HepG2 (cell line): Measurements from ENCODE around the gene EVA1A. TPM values are rescaled to one million over a fixed set of nuclear protein-coding genes. Genes with fewer than 3 reads are reported as not detected.

Experiments used
- ASH2L ChIP-seq: fragments of 300-600, 200-600 bp; sonication (generic); IDR thresholded peaks from 2 replicates; pipeline ENCODE4 v1.7.0; 2017; ENCODE audit warnings: low read depth, mild to moderate bottlenecking, moderate library complexity, mixed read lengths, low read length; ENCODE audit not compliant: insufficient read length
- BRCA1 ChIP-seq: sonication (generic); formaldehyde crosslinking; IDR thresholded peaks from 2 replicates; pipeline ENCODE4 v1.4.0; 2020; ENCODE audit warnings: missing genetic modification reagents
- BRD4 ChIP-seq: sonication (generic); formaldehyde crosslinking; IDR thresholded peaks from 2 replicates; pipeline ENCODE4 v1.4.0; 2020; ENCODE audit warnings: missing genetic modification reagents
- ESRRA ChIP-seq: sonication (generic); formaldehyde crosslinking; IDR thresholded peaks from 2 replicates; pipeline ENCODE4 v1.5.1; 2020; ENCODE audit warnings: mild to moderate bottlenecking, low read depth, missing genetic modification reagents
- FOXK2 ChIP-seq: fragments of 450-650 bp; IDR thresholded peaks from 2 replicates; pipeline ENCODE4 v1.6.1; 2016
- GRHL1 ChIP-seq: sonication (generic); formaldehyde crosslinking; conservative IDR thresholded peaks from 2 replicates; pipeline ENCODE4 v1.8.0; 2022; ENCODE audit warnings: missing genetic modification reagents
- KLF16 ChIP-seq, 2 experiments: sonication (generic) in 1 of 2; formaldehyde crosslinking in 1 of 2; IDR thresholded peaks; 2 replicates each; pipeline versions ENCODE4 v1.6.1 to v1.8.0; 2016 to 2023; ENCODE audit warnings: missing genetic modification reagents in 2 of 2, missing compliant biosample characterization in 1 of 2
- NR2F2 ChIP-seq: IDR thresholded peaks from 2 replicates; pipeline ENCODE4 v1.6.1; 2012; ENCODE audit warnings: low read depth, inconsistent platforms, borderline replicate concordance
- PAX8 ChIP-seq: sonication (generic); formaldehyde crosslinking; IDR thresholded peaks from 2 replicates; pipeline ENCODE4 v1.8.0; 2022; ENCODE audit warnings: mild to moderate bottlenecking, missing genetic modification reagents, borderline replicate concordance
- PRMT3 ChIP-seq: sonication (generic); formaldehyde crosslinking; IDR thresholded peaks from 2 replicates; pipeline ENCODE4 v1.8.1; 2022; ENCODE audit warnings: low read depth, mild to moderate bottlenecking, moderate library complexity, missing genetic modification reagents, borderline replicate concordance
- RBM22 ChIP-seq: fragments of 200-400 bp; formaldehyde crosslinking; optimal IDR thresholded peaks from 2 replicates; pipeline ENCODE3; 2017; ENCODE audit warnings: mild to moderate bottlenecking, low read length, moderate library complexity
- REPIN1 ChIP-seq: sonication (generic); formaldehyde crosslinking; IDR thresholded peaks from 2 replicates; pipeline ENCODE4 v1.8.0; 2022; ENCODE audit warnings: missing genetic modification reagents, low read depth, mild to moderate bottlenecking, borderline replicate concordance
- SIX4 ChIP-seq: sonication (generic); formaldehyde crosslinking; IDR thresholded peaks from 2 replicates; pipeline ENCODE4 v1.4.0; 2020; ENCODE audit warnings: missing genetic modification reagents
- ZGPAT ChIP-seq: IDR thresholded peaks from 2 replicates; pipeline ENCODE4 v1.6.1; 2016; ENCODE audit warnings: mild to moderate bottlenecking
- ZNF207 ChIP-seq: fragments of 450-650 bp; IDR thresholded peaks from 2 replicates; pipeline ENCODE4 v1.6.1; 2016; ENCODE audit warnings: antibody characterized with exemption, borderline replicate concordance
- ZNF280D ChIP-seq: sonication (generic); formaldehyde crosslinking; IDR thresholded peaks from 2 replicates; pipeline ENCODE4 v1.5.1; 2020; ENCODE audit warnings: mild to moderate bottlenecking, missing genetic modification reagents
- ZNF337 ChIP-seq: sonication (generic); formaldehyde crosslinking; IDR thresholded peaks from 2 replicates; pipeline ENCODE4 v1.5.1; 2020; ENCODE audit warnings: missing genetic modification reagents, low read depth, mild to moderate bottlenecking, borderline replicate concordance
- ZNF460 ChIP-seq: sonication (generic); formaldehyde crosslinking; IDR thresholded peaks from 2 replicates; pipeline ENCODE4 v1.5.1; 2020; ENCODE audit warnings: missing genetic modification reagents, mild to moderate bottlenecking, borderline replicate concordance
- ZNF543 ChIP-seq: sonication (generic); formaldehyde crosslinking; IDR thresholded peaks from 2 replicates; pipeline ENCODE4 v1.4.0; 2020; ENCODE audit warnings: mild to moderate bottlenecking, missing genetic modification reagents
- ZNF570 ChIP-seq: sonication (generic); formaldehyde crosslinking; IDR thresholded peaks from 2 replicates; pipeline ENCODE4 v1.4.0; 2020; ENCODE audit warnings: mild to moderate bottlenecking, missing genetic modification reagents, borderline replicate concordance
- ZNF652 ChIP-seq: IDR thresholded peaks from 2 replicates; pipeline ENCODE4 v1.6.1; 2016; ENCODE audit warnings: low read depth, borderline replicate concordance
- ZNF775 ChIP-seq: sonication (generic); formaldehyde crosslinking; IDR thresholded peaks from 2 replicates; pipeline ENCODE4 v1.4.0; 2020; ENCODE audit warnings: missing genetic modification reagents, mild to moderate bottlenecking, moderate library complexity, borderline replicate concordance
- ZNF83 ChIP-seq: sonication (generic); formaldehyde crosslinking; IDR thresholded peaks from 2 replicates; pipeline ENCODE4 v1.4.0; 2020; ENCODE audit warnings: missing genetic modification reagents, mild to moderate bottlenecking, borderline replicate concordance
- polyA plus RNA-seq, 8 experiments: library from polyadenylated mRNA; depleted of rRNA in 3 of 8; stranded (reverse) in 7 of 8; unstranded in 1 of 8; fragments of >200 nt; fragmentation: Illumina TruSeq in 4 of 8; extraction: Trizol in 4 of 8; gene quantifications; 2 replicates each; pipeline versions ENCODE4 v1.2.1 to v1.2.3, GENCODE V29; 2011 to 2016; ENCODE audit warnings: low read depth in 4 of 8, missing spikeins in 1 of 8, mixed read lengths in 1 of 8; ENCODE audit not compliant: insufficient read depth in 1 of 8
- total RNA-seq, 5 experiments: library from RNA; depleted of rRNA; stranded (reverse); fragments of >200 nt; fragmentation: Illumina TruSeq; extraction: Trizol; gene quantifications; 2 replicates each; pipeline ENCODE4 v1.2.3, GENCODE V29; 2016; ENCODE audit warnings: low read depth in 1 of 5

EVA1A gene
- total and polyA plus RNA-seq, 2 of the 13 experiments (the other 11 are each of a cell fraction or from before 2014, with no cell fraction given), result 57.5 to 57.8 TPM

GRCh38 chr2:75516378-75517360 is 44.1 kb downstream of the EVA1A start (continued):
- TF ChIP-seq PAX8 (CRISPR knock-in tag), result peak; percentile 86; the same call in 1 of the 2 replicates
- peak; percentile 84 for TF ChIP-seq SIX4 (CRISPR knock-in tag)
- no peak for TF ChIP-seq ZNF337 (CRISPR knock-in tag)
- TF ChIP-seq GRHL1 (CRISPR knock-in tag), result no peak
- peak; percentile 84; the same call in 1 of the 2 replicates for TF ChIP-seq ESRRA (CRISPR knock-in tag)
- TF ChIP-seq ASH2L, result peak; percentile 86
- TF ChIP-seq ZNF652 (CRISPR knock-in tag), result peak; percentile 66
- TF ChIP-seq ZNF207, result no peak
- peak; percentile 88 for TF ChIP-seq PRMT3
- peak; percentile 93 for TF ChIP-seq RBM22
- peak; percentile 95 for TF ChIP-seq ZNF280D
- no peak for TF ChIP-seq ZNF83
- TF ChIP-seq ZNF460, result no peak
- peak; percentile 84; the same call in 1 of the 2 replicates for TF ChIP-seq BRCA1
- peak; percentile 98 for TF ChIP-seq ZGPAT
- TF ChIP-seq ZNF543 (CRISPR knock-in tag), result 0 out of 2 replicates have a peak, but pooled peaks have one; percentile 29
- peak; percentile 87 for TF ChIP-seq NR2F2
- TF ChIP-seq KLF16 (CRISPR knock-in tag; IDR thresholded peaks at IDR 0.05), result peak in 1 of 2 experiments; percentile 91; a peak in 2 of 4 replicates
- TF ChIP-seq FOXK2, result peak; percentile 94
- no peak for TF ChIP-seq ZNF570 (CRISPR knock-in tag)
- peak; percentile 99; the same call in 1 of the 2 replicates for TF ChIP-seq BRD4 (CRISPR knock-in tag)
- peak; percentile 89; the same call in 1 of the 2 replicates for TF ChIP-seq REPIN1 (CRISPR knock-in tag)
- no peak for TF ChIP-seq ZNF775
